Chondrocyte (in vitro differentiated cells): ENCODE results near the gene MAPK4. TPM values are rescaled to one million over a fixed set of nuclear protein-coding genes. Genes with fewer than 3 reads are reported as not detected.
"Not testable (repeated sequence)": the region's sequence is repeated elsewhere in the genome, so short reads cannot be mapped to it uniquely, and the experiment has no call there.

Experiments
- DNase-seq: peaks from one replicate; pipeline ENCODE4 v3.0.0; 2021; ENCODE audit warnings: mixed read lengths, low spot score
- H3K27ac Mint-ChIP-seq: one replicate; pipeline ENCODE4 v1.8.0; 2021; ENCODE audit warnings: mild to moderate bottlenecking, moderate library complexity, mixed read lengths; ENCODE audit not compliant: unreplicated experiment
- H3K27me3 Mint-ChIP-seq: 2 replicates; pipeline ENCODE4 v1.8.0; 2021; ENCODE audit warnings: low read depth, mixed read lengths
- H3K36me3 Mint-ChIP-seq: 2 replicates; pipeline ENCODE4 v1.8.0; 2021; ENCODE audit warnings: low read depth, mixed read lengths
- H3K4me1 Mint-ChIP-seq: 2 replicates; pipeline ENCODE4 v1.8.0; 2021; ENCODE audit warnings: low read depth, mild to moderate bottlenecking, mixed read lengths
- H3K4me3 Mint-ChIP-seq: one replicate; pipeline ENCODE4 v1.8.0; 2021; ENCODE audit warnings: mild to moderate bottlenecking, moderate library complexity, mixed read lengths; ENCODE audit not compliant: unreplicated experiment
- H3K9me3 Mint-ChIP-seq: 2 replicates; pipeline ENCODE4 v1.8.0; 2021; ENCODE audit warnings: low read depth, mixed read lengths
- total RNA-seq: library from RNA; stranded (reverse); gene quantifications from 3 replicates; pipeline ENCODE4 v1.2.1, GENCODE V29; 2021
- TF ChIP-seq, protein P1 (sequence below): fragments of 200-600 bp; sonication (generic); IDR thresholded peaks from 2 replicates; pipeline ENCODE4 v1.5.0; 2021; ENCODE audit warnings: antibody characterized with exemption, mild to moderate bottlenecking, moderate library complexity

The MAPK4 gene
- total RNA-seq, 1 donor from 2014 or later, result 0.30 TPM

GRCh38 chr18:50704357-50704940 is 144.6 kb downstream of the MAPK4 start:
- TF ChIP-seq, protein P1, sequence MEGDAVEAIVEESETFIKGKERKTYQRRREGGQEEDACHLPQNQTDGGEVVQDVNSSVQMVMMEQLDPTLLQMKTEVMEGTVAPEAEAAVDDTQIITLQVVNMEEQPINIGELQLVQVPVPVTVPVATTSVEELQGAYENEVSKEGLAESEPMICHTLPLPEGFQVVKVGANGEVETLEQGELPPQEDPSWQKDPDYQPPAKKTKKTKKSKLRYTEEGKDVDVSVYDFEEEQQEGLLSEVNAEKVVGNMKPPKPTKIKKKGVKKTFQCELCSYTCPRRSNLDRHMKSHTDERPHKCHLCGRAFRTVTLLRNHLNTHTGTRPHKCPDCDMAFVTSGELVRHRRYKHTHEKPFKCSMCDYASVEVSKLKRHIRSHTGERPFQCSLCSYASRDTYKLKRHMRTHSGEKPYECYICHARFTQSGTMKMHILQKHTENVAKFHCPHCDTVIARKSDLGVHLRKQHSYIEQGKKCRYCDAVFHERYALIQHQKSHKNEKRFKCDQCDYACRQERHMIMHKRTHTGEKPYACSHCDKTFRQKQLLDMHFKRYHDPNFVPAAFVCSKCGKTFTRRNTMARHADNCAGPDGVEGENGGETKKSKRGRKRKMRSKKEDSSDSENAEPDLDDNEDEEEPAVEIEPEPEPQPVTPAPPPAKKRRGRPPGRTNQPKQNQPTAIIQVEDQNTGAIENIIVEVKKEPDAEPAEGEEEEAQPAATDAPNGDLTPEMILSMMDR, result no peak
- no peak overlapping the region for H3K27ac Mint-ChIP-seq

DNA sequence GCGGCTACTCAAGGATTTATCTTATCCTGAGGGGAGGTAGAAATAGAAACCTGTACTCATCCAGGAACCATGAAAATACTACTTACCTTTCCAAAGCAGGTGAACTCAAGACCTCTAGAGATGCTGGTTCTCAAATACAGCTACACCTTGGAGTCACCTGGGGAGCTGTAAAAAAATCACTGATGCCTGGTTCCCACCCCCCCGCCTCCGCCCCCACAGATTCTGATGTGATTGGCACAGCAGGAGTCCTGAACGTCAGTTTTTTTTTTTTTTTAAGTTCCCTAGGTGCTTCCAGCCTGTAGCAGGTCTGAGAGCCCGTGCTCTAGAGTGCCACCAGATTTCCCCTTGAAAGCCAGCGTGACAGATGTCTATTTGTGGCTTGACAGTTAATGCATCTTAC is 146.3 kb downstream of the MAPK4 start:
- Mint-ChIP-seq H3K4me3 (no peak overlapping the region), H3K4me1 (no peaks in the 10 kb centered on the region), H3K27me3 (peaks cover 9% of the 10 kb centered on the region), H3K36me3 (no peaks in the 10 kb centered on the region), H3K27ac (no peak overlapping the region), H3K9me3 (no peaks in the 10 kb centered on the region)
- TF ChIP-seq, protein P1, result no peak
- DNase-seq, result no peak

More at GRCh38 chr18:50704357-50704940, 144.6 kb downstream of the MAPK4 start:
- no peak overlapping the region for H3K4me3 Mint-ChIP-seq
- H3K9me3 Mint-ChIP-seq, result no peaks in the 10 kb centered on the region
- H3K27me3 Mint-ChIP-seq, result peaks cover 12% of the 10 kb centered on the region
- no peaks in the 10 kb centered on the region for H3K4me1 Mint-ChIP-seq
- DNase-seq, result no peak
- no peaks in the 10 kb centered on the region for H3K36me3 Mint-ChIP-seq

GRCh38 chr18:50706651-50707050 is 146.8 kb downstream of the MAPK4 start:
- Mint-ChIP-seq H3K9me3 (no peaks in the 10 kb centered on the region), H3K27ac (no peak overlapping the region), H3K27me3 (peaks cover 9% of the 10 kb centered on the region), H3K4me3 (no peak overlapping the region), H3K36me3 (no peaks in the 10 kb centered on the region), H3K4me1 (no peaks in the 10 kb centered on the region)
- TF ChIP-seq, protein P1, result no peak
- DNase-seq, result no peak

GRCh38 chr18:50707297-50707696 is 147.4 kb downstream of the MAPK4 start:
- H3K9me3 Mint-ChIP-seq, DNase-seq, H3K36me3 Mint-ChIP-seq, H3K4me3 Mint-ChIP-seq, H3K27ac Mint-ChIP-seq, H3K4me1 Mint-ChIP-seq: not testable (repeated sequence)
- H3K27me3 Mint-ChIP-seq, result peaks cover 13% of the 10 kb centered on the region

DNA sequence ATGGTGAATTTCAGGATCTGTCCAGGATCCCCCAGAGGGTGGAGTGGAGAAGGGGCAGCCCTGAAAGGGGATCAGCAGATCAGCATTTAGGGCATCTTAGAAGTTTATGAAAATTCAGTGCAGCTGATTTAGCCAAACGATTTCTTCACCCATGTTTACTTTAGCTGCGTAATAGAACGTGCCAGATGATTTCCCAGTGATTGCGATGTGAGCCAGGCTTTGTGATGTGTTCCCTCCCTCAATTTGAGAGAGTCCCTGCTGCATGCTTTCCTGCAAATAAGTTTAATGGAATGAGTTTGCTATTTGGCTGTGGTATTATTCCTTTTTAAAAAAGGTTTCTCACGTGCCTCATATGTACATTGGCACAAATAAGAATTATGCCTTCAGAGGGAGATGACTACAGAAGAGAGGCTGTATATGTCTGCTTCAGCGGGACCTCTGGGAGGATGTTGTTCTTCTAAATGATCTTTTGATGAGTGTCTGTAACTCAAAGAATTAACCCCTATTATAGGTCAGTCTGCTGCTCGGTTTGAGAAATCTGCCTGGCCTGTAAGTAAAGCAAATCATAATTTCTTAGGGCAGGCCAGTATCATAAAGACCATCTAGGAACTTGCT is 148.1 kb downstream of the MAPK4 start:
- TF ChIP-seq, protein P1, result no peak
- DNase-seq, result no peak
- no peaks in the 10 kb centered on the region for H3K9me3 Mint-ChIP-seq
- H3K27me3 Mint-ChIP-seq, result peaks cover 11% of the 10 kb centered on the region
- H3K36me3 Mint-ChIP-seq, result no peaks in the 10 kb centered on the region
- no peak overlapping the region for H3K4me3 Mint-ChIP-seq
- H3K27ac Mint-ChIP-seq, result no peak overlapping the region
- no peaks in the 10 kb centered on the region for H3K4me1 Mint-ChIP-seq

- no peaks in the 10 kb centered on the region for H3K36me3 Mint-ChIP-seq
- no peaks in the 10 kb centered on the region for H3K4me1 Mint-ChIP-seq
- DNase-seq, result no peak
These were observed 149.3 kb downstream of the MAPK4 start for GRCh38 chr18:50709193-50709592.

More at GRCh38 chr18:50709193-50709592, 149.3 kb downstream of the MAPK4 start:
- TF ChIP-seq, protein P1, result no peak
- Mint-ChIP-seq H3K27ac (no peak overlapping the region), H3K4me3 (no peak overlapping the region), H3K9me3 (no peaks in the 10 kb centered on the region), H3K27me3 (peaks cover 12% of the 10 kb centered on the region)
